Measurements from ENCODE around the gene AK5.

DNA sequence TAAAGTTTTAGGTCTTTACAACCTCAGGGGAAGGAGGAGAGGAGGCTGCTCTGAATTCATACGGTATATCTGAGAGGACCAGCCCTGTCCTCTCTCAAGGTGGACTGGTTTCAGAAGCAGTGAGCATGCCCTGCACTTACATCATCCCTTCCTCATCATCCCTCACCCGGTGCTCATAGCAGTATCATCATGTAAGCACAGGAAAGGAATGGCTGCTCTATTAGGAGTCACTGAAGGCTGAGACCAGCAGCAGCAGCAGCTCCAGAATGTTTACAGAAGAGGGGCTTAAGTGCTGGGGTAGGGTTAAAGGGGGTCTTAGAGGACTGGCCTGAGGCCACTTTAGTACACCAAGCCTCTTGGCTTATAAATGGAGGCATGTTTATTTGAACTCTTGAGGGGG is 185.9 kb downstream of the AK5 start:
- TF ChIP-seq, protein P1, sequence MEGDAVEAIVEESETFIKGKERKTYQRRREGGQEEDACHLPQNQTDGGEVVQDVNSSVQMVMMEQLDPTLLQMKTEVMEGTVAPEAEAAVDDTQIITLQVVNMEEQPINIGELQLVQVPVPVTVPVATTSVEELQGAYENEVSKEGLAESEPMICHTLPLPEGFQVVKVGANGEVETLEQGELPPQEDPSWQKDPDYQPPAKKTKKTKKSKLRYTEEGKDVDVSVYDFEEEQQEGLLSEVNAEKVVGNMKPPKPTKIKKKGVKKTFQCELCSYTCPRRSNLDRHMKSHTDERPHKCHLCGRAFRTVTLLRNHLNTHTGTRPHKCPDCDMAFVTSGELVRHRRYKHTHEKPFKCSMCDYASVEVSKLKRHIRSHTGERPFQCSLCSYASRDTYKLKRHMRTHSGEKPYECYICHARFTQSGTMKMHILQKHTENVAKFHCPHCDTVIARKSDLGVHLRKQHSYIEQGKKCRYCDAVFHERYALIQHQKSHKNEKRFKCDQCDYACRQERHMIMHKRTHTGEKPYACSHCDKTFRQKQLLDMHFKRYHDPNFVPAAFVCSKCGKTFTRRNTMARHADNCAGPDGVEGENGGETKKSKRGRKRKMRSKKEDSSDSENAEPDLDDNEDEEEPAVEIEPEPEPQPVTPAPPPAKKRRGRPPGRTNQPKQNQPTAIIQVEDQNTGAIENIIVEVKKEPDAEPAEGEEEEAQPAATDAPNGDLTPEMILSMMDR (IDR thresholded peaks at IDR 0.05) = no peak
- TF ChIP-seq, protein P2, sequence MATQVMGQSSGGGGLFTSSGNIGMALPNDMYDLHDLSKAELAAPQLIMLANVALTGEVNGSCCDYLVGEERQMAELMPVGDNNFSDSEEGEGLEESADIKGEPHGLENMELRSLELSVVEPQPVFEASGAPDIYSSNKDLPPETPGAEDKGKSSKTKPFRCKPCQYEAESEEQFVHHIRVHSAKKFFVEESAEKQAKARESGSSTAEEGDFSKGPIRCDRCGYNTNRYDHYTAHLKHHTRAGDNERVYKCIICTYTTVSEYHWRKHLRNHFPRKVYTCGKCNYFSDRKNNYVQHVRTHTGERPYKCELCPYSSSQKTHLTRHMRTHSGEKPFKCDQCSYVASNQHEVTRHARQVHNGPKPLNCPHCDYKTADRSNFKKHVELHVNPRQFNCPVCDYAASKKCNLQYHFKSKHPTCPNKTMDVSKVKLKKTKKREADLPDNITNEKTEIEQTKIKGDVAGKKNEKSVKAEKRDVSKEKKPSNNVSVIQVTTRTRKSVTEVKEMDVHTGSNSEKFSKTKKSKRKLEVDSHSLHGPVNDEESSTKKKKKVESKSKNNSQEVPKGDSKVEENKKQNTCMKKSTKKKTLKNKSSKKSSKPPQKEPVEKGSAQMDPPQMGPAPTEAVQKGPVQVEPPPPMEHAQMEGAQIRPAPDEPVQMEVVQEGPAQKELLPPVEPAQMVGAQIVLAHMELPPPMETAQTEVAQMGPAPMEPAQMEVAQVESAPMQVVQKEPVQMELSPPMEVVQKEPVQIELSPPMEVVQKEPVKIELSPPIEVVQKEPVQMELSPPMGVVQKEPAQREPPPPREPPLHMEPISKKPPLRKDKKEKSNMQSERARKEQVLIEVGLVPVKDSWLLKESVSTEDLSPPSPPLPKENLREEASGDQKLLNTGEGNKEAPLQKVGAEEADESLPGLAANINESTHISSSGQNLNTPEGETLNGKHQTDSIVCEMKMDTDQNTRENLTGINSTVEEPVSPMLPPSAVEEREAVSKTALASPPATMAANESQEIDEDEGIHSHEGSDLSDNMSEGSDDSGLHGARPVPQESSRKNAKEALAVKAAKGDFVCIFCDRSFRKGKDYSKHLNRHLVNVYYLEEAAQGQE (IDR thresholded peaks at IDR 0.05) = no peak
- no peak for TF ChIP-seq CEBPB (IDR thresholded peaks at IDR 0.05)

All from A549 (cell line).